Lower leg skin (tissue), 4 donors: ENCODE measurements around the gene METTL8. TPM values are rescaled to one million over a fixed set of nuclear protein-coding genes. Genes with fewer than 3 reads are reported as not detected.

Experiments
- DNase-seq, 2 donors: peaks; one replicate each; pipeline ENCODE4 v3.0.0-alpha.2; 2019; ENCODE audit warnings: low spot score in 2 of 2
- H3K4me3 ChIP-seq: fragments of 200-600 bp; sonication (generic); 2 replicates; pipeline ENCODE4 v1.5.1; 2017; ENCODE audit warnings: mild to moderate bottlenecking, low read depth; ENCODE audit not compliant: poor library complexity, severe bottlenecking
- CTCF ChIP-seq, 3 donors: fragments of 450-650 bp; IDR thresholded peaks; one replicate each; pipeline ENCODE4 v1.5.1; 2016; ENCODE audit warnings: antibody characterized with exemption in 3 of 3, mild to moderate bottlenecking in 3 of 3, moderate library complexity in 2 of 3
- POLR2A ChIP-seq, 2 donors: fragments of 450-650 bp; IDR thresholded peaks; one replicate each; pipeline ENCODE4 v1.6.1; 2016 to 2017; ENCODE audit warnings: antibody characterized with exemption in 2 of 2, mild to moderate bottlenecking in 1 of 2, moderate library complexity in 1 of 2
- WGBS, 2 donors: methylation state at CpG; one replicate each; pipeline ENCODE4 v1.1.5; 2018; 5-methylcytosine and 5-hydroxymethylcytosine counted together
- intact Hi-C: fragments of 100-400 bp; cut with DNase I; formaldehyde crosslinking; loops from one replicate; pipeline ENCODE4 v1.15.0; 2023; ENCODE audit warnings: low total_unique reads
- total RNA-seq, 4 donors: library from RNA; depleted of rRNA; stranded (reverse); fragments of >200 nt; gene quantifications; one replicate each; pipeline ENCODE4 v1.1.0, GENCODE V29; 2016

Gene METTL8
- total RNA-seq, 4 donors from 2014 or later = 22.5 to 34.9 (median 25.9) TPM

GRCh38 chr2:171320731-171321130 is 113.1 kb downstream of the METTL8 start:
- no peak for DNase-seq
- intact Hi-C loops = no loop called here
- TF ChIP-seq CTCF (IDR thresholded peaks at IDR 0.05) (no peak), POLR2A (IDR thresholded peaks at IDR 0.05) (no peak)
- no peak overlapping the region for H3K4me3 ChIP-seq

- WGBS, 2 donors = 90 to 91% methylated on average over 5 of the region's 5 CpGs
- DNase-seq = no peak
- intact Hi-C loops = no loop called here
Measured at GRCh38 chr2:171320208-171320621, 113.6 kb downstream of the METTL8 start.

GRCh38 chr2:171319164-171319810 is 114.5 kb downstream of the METTL8 start:
- no peak for DNase-seq
- 69 to 70% methylated on average over 12 of the region's 12 CpGs for WGBS, 2 donors
- H3K4me3 ChIP-seq = no peak overlapping the region
- intact Hi-C loops = no loop called here
- TF ChIP-seq POLR2A (IDR thresholded peaks at IDR 0.05) = no peak
- TF ChIP-seq CTCF (IDR thresholded peaks at IDR 0.05) = no peak

More at GRCh38 chr2:171320208-171320621, 113.6 kb downstream of the METTL8 start:
- TF ChIP-seq POLR2A (IDR thresholded peaks at IDR 0.05) (no peak), CTCF (IDR thresholded peaks at IDR 0.05) (no peak)
- H3K4me3 ChIP-seq = no peak overlapping the region

DNA sequence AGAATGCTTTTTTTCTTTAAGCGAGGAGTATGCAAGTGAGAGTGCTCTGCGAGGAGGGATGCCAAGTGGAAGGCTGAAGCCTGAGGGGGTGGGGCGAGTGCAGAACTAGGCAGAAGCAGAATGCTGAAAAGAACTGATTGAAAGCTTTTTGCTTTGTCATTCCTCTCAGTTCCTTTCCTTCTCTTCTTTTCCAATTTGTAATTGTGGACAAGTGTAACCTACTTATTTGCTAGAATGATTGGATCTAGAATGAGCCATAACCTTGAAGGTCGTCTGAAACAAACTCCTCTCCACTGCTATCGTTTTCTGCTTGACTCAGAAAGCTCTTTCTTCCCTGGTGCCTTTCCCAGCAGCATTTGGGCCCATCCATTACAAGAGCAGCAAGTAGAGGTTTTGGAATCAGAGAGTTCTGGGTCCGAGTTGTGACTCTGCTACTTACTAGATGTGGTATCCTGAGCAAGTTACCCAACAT is 115.3 kb downstream of the METTL8 start:
- intact Hi-C loops = no loop called here
- DNase-seq = no peak
- TF ChIP-seq POLR2A (IDR thresholded peaks at IDR 0.05) = no peak
- TF ChIP-seq CTCF (IDR thresholded peaks at IDR 0.05) = no peak
- 37 to 47% methylated on average over 6 of the region's 6 CpGs for WGBS, 2 donors
- no peak overlapping the region for H3K4me3 ChIP-seq

DNA sequence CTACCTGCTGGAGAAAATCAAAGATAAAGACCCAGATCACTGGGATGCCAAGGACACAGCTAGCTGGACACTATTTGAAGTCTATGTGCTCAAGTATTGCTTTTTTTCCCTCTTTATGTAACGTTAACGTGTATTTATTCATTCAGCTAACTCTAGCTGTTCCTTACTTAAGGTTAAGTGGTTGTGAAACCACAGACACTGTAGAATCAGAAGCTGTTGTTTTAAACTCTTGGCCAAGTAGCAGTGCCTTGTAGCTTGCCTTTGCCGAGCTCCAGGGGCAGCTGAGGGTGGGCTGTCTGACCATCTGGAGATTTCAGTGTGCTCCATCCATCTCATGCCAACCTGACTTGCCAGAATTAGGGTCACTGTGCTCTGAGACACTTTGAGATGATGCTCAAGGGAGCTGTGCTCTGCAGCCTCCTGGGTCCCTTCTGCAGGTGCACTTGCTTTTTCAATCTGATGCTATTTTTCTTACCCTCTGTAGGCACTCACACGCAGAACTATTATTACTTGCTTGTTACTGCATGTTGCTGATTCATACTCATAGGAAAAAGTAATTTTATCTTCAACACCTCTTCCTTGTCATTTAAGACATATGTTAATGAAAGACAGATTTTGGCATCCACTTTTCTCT is 116.2 kb downstream of the METTL8 start:
- no peak for TF ChIP-seq CTCF (IDR thresholded peaks at IDR 0.05)
- TF ChIP-seq POLR2A (IDR thresholded peaks at IDR 0.05) = no peak
- H3K4me3 ChIP-seq = no peak overlapping the region
- WGBS, 2 donors = 80 to 85% methylated on average over 4 of the region's 4 CpGs
- intact Hi-C loops = no loop called here
- DNase-seq = no peak
